T-helper 1 cell treated with Interleukin-12 subunit alpha and Interleukin-12 subunit beta and Interleukin-4 antibody, amounts not matched to agents 30 μg/mL and 1 μg/mL, for 36 hours (primary cell): ENCODE data around the gene ANOS1.

Experiments
- H3K27ac Mint-ChIP-seq: one replicate; pipeline ENCODE4 v1.8.0; 2021; ENCODE audit warnings: mild to moderate bottlenecking, mixed read lengths
- H3K27me3 Mint-ChIP-seq: one replicate; pipeline ENCODE4 v1.8.0; 2021; ENCODE audit warnings: low read depth, mixed read lengths
- H3K36me3 Mint-ChIP-seq: one replicate; pipeline ENCODE4 v1.8.0; 2021; ENCODE audit warnings: low read depth, mixed read lengths
- H3K4me1 Mint-ChIP-seq: one replicate; pipeline ENCODE4 v1.8.0; 2021; ENCODE audit warnings: low read depth, mixed read lengths
- H3K4me3 Mint-ChIP-seq: one replicate; pipeline ENCODE4 v1.8.0; 2021; ENCODE audit warnings: mild to moderate bottlenecking, moderate library complexity, mixed read lengths
- H3K9me3 Mint-ChIP-seq: one replicate; pipeline ENCODE4 v1.8.0; 2021; ENCODE audit warnings: mixed read lengths

Gene ANOS1

GRCh38 chrX:8679550-8679949 is 52.4 kb downstream of the ANOS1 start:
- H3K9me3 Mint-ChIP-seq, result no peaks in the 10 kb centered on the region
- no peak overlapping the region for H3K27ac Mint-ChIP-seq
- no peak overlapping the region for H3K4me3 Mint-ChIP-seq
- no peaks in the 10 kb centered on the region for H3K36me3 Mint-ChIP-seq
- H3K27me3 Mint-ChIP-seq, result no peaks in the 10 kb centered on the region
- no peaks in the 10 kb centered on the region for H3K4me1 Mint-ChIP-seq

- no peaks in the 10 kb centered on the region for H3K9me3 Mint-ChIP-seq
- no peaks in the 10 kb centered on the region for H3K27me3 Mint-ChIP-seq
- no peaks in the 10 kb centered on the region for H3K4me1 Mint-ChIP-seq
- no peaks in the 10 kb centered on the region for H3K36me3 Mint-ChIP-seq
- H3K4me3 Mint-ChIP-seq, result no peak overlapping the region
- no peak overlapping the region for H3K27ac Mint-ChIP-seq
Measured at GRCh38 chrX:8675006-8675630, 56.8 kb downstream of the ANOS1 start.

- H3K9me3 Mint-ChIP-seq, result no peaks in the 10 kb centered on the region
Measured at GRCh38 chrX:8673201-8673600, 58.7 kb downstream of the ANOS1 start.

GRCh38 chrX:8672176-8672575 is 59.8 kb downstream of the ANOS1 start:
- H3K36me3 Mint-ChIP-seq, result no peaks in the 10 kb centered on the region
- H3K4me1 Mint-ChIP-seq, result no peaks in the 10 kb centered on the region
- no peak overlapping the region for H3K4me3 Mint-ChIP-seq
- H3K9me3 Mint-ChIP-seq, result no peaks in the 10 kb centered on the region
- no peak overlapping the region for H3K27ac Mint-ChIP-seq
- no peaks in the 10 kb centered on the region for H3K27me3 Mint-ChIP-seq

More at GRCh38 chrX:8673201-8673600, 58.7 kb downstream of the ANOS1 start:
- Mint-ChIP-seq H3K27me3 (no peaks in the 10 kb centered on the region), H3K4me1 (no peaks in the 10 kb centered on the region), H3K4me3 (no peak overlapping the region), H3K27ac (no peak overlapping the region), H3K36me3 (no peaks in the 10 kb centered on the region)

GRCh38 chrX:8668813-8669212 is 63.1 kb downstream of the ANOS1 start:
- no peaks in the 10 kb centered on the region for H3K4me1 Mint-ChIP-seq
- no peak overlapping the region for H3K27ac Mint-ChIP-seq
- H3K9me3 Mint-ChIP-seq, result no peaks in the 10 kb centered on the region
- H3K4me3 Mint-ChIP-seq, result no peak overlapping the region
- no peaks in the 10 kb centered on the region for H3K27me3 Mint-ChIP-seq
- no peaks in the 10 kb centered on the region for H3K36me3 Mint-ChIP-seq

GRCh38 chrX:8663325-8663724 is 68.6 kb downstream of the ANOS1 start:
- no peak overlapping the region for H3K27ac Mint-ChIP-seq
- H3K36me3 Mint-ChIP-seq, result no peaks in the 10 kb centered on the region
- no peaks in the 10 kb centered on the region for H3K4me1 Mint-ChIP-seq

GRCh38 chrX:8657883-8658282 is 74.1 kb downstream of the ANOS1 start:
- H3K4me1 Mint-ChIP-seq, result no peaks in the 10 kb centered on the region
- H3K4me3 Mint-ChIP-seq, result no peak overlapping the region
- no peak overlapping the region for H3K27ac Mint-ChIP-seq
- H3K36me3 Mint-ChIP-seq, result no peaks in the 10 kb centered on the region
- no peaks in the 10 kb centered on the region for H3K9me3 Mint-ChIP-seq
- H3K27me3 Mint-ChIP-seq, result no peaks in the 10 kb centered on the region

More at GRCh38 chrX:8663325-8663724, 68.6 kb downstream of the ANOS1 start:
- Mint-ChIP-seq H3K4me3 (no peak overlapping the region), H3K9me3 (no peaks in the 10 kb centered on the region), H3K27me3 (no peaks in the 10 kb centered on the region)

- H3K36me3 Mint-ChIP-seq, result no peaks in the 10 kb centered on the region
- no peaks in the 10 kb centered on the region for H3K4me1 Mint-ChIP-seq
- H3K27ac Mint-ChIP-seq, result no peak overlapping the region
- H3K9me3 Mint-ChIP-seq, result no peaks in the 10 kb centered on the region
- H3K4me3 Mint-ChIP-seq, result no peak overlapping the region
- H3K27me3 Mint-ChIP-seq, result no peaks in the 10 kb centered on the region
Measured at GRCh38 chrX:8653956-8654355, 78.0 kb downstream of the ANOS1 start.

- Mint-ChIP-seq H3K4me3 (no peak overlapping the region), H3K36me3 (no peaks in the 10 kb centered on the region), H3K27me3 (no peaks in the 10 kb centered on the region), H3K9me3 (no peaks in the 10 kb centered on the region), H3K27ac (no peak overlapping the region), H3K4me1 (no peaks in the 10 kb centered on the region)
Measured at GRCh38 chrX:8649969-8650368, 82.0 kb downstream of the ANOS1 start.

- Mint-ChIP-seq H3K27me3 (no peaks in the 10 kb centered on the region), H3K4me3 (no peak overlapping the region), H3K36me3 (no peaks in the 10 kb centered on the region), H3K9me3 (no peaks in the 10 kb centered on the region), H3K27ac (no peak overlapping the region), H3K4me1 (no peaks in the 10 kb centered on the region)
Measured at GRCh38 chrX:8647176-8647575, 84.8 kb downstream of the ANOS1 start.

- Mint-ChIP-seq H3K27me3 (no peaks in the 10 kb centered on the region), H3K4me1 (no peaks in the 10 kb centered on the region), H3K4me3 (no peak overlapping the region), H3K9me3 (no peaks in the 10 kb centered on the region), H3K36me3 (no peaks in the 10 kb centered on the region), H3K27ac (no peak overlapping the region)
Measured at GRCh38 chrX:8639949-8640475, 91.9 kb downstream of the ANOS1 start.

- Mint-ChIP-seq H3K27ac (no peak overlapping the region), H3K9me3 (no peaks in the 10 kb centered on the region), H3K4me1 (no peaks in the 10 kb centered on the region), H3K4me3 (no peak overlapping the region), H3K36me3 (no peaks in the 10 kb centered on the region), H3K27me3 (no peaks in the 10 kb centered on the region)
Measured at GRCh38 chrX:8636497-8636896, 95.4 kb downstream of the ANOS1 start.

- Mint-ChIP-seq H3K36me3 (no peaks in the 10 kb centered on the region), H3K4me3 (no peak overlapping the region), H3K9me3 (no peaks in the 10 kb centered on the region), H3K4me1 (no peaks in the 10 kb centered on the region), H3K27ac (no peak overlapping the region), H3K27me3 (no peaks in the 10 kb centered on the region)
Measured at GRCh38 chrX:8635812-8636211, 96.1 kb downstream of the ANOS1 start.

GRCh38 chrX:8632924-8633323 is 99.0 kb downstream of the ANOS1 start:
- no peaks in the 10 kb centered on the region for H3K36me3 Mint-ChIP-seq
- H3K27ac Mint-ChIP-seq, result no peak overlapping the region
- H3K4me1 Mint-ChIP-seq, result no peaks in the 10 kb centered on the region
- H3K9me3 Mint-ChIP-seq, result no peaks in the 10 kb centered on the region
- H3K27me3 Mint-ChIP-seq, result no peaks in the 10 kb centered on the region
- no peak overlapping the region for H3K4me3 Mint-ChIP-seq

- Mint-ChIP-seq H3K27ac (no peak overlapping the region), H3K4me3 (no peak overlapping the region)
Measured at GRCh38 chrX:8629871-8630270, 102.1 kb downstream of the ANOS1 start.

GRCh38 chrX:8627796-8628195 is 104.1 kb downstream of the ANOS1 start:
- no peaks in the 10 kb centered on the region for H3K4me1 Mint-ChIP-seq
- H3K4me3 Mint-ChIP-seq, result no peak overlapping the region
- no peaks in the 10 kb centered on the region for H3K36me3 Mint-ChIP-seq
- H3K9me3 Mint-ChIP-seq, result no peaks in the 10 kb centered on the region
- no peak overlapping the region for H3K27ac Mint-ChIP-seq
- no peaks in the 10 kb centered on the region for H3K27me3 Mint-ChIP-seq

More at GRCh38 chrX:8629871-8630270, 102.1 kb downstream of the ANOS1 start:
- Mint-ChIP-seq H3K36me3 (no peaks in the 10 kb centered on the region), H3K4me1 (no peaks in the 10 kb centered on the region), H3K9me3 (no peaks in the 10 kb centered on the region), H3K27me3 (no peaks in the 10 kb centered on the region)
